Suprapubic skin (tissue), 4 donors: Measurements from ENCODE around the gene CDC20. TPM values are rescaled to one million over a fixed set of nuclear protein-coding genes. Genes with fewer than 3 reads are reported as not detected.

ENCODE experiments used
- DNase-seq, 2 donors: peaks; one replicate each; pipeline ENCODE4 v3.0.0-alpha.2; 2019; ENCODE audit warnings: low spot score in 2 of 2
- H3K27ac ChIP-seq: fragments of 200-600 bp; sonication (generic); one replicate; pipeline ENCODE4 v1.5.1; 2019
- H3K27me3 ChIP-seq: fragments of 200-600 bp; sonication (generic); one replicate; pipeline ENCODE4 v1.5.1; 2019
- H3K36me3 ChIP-seq: fragments of 200-600 bp; sonication (generic); one replicate; pipeline ENCODE4 v1.5.1; 2019
- H3K4me1 ChIP-seq: fragments of 200-600 bp; sonication (generic); one replicate; pipeline ENCODE4 v1.5.1; 2019
- H3K4me3 ChIP-seq: fragments of 200-600 bp; sonication (generic); one replicate; pipeline ENCODE4 v1.5.1; 2019; ENCODE audit warnings: mild to moderate bottlenecking
- H3K9me3 ChIP-seq: fragments of 200-600 bp; sonication (generic); one replicate; pipeline ENCODE4 v1.5.1; 2019
- CTCF ChIP-seq, 2 donors: fragments of 200-600 bp in 1 of 2; fragments of 450-650 bp in 1 of 2; sonication (generic) in 1 of 2; IDR thresholded peaks; one replicate each; pipeline ENCODE4 v1.5.1; 2016 to 2019; ENCODE audit warnings: antibody characterized with exemption in 2 of 2, mild to moderate bottlenecking in 1 of 2, moderate library complexity in 1 of 2
- EP300 ChIP-seq: sonication (generic); formaldehyde crosslinking; IDR thresholded peaks from one replicate; pipeline ENCODE4 v1.6.1; 2017; ENCODE audit warnings: antibody characterized with exemption
- POLR2A ChIP-seq, 2 donors: fragments of 450-650 bp; IDR thresholded peaks; one replicate each; pipeline ENCODE4 v1.6.1; 2017; ENCODE audit warnings: antibody characterized with exemption in 2 of 2, mild to moderate bottlenecking in 2 of 2, moderate library complexity in 2 of 2
- POLR2AphosphoS5 ChIP-seq, 3 donors: sonication (generic); formaldehyde crosslinking; IDR thresholded peaks; one replicate each; pipeline ENCODE4 v1.6.1; 2017; ENCODE audit warnings: antibody characterized with exemption in 3 of 3
- WGBS: methylation state at CpG from one replicate; pipeline ENCODE4 v1.1.5; 2018; 5-methylcytosine and 5-hydroxymethylcytosine counted together
- total RNA-seq, 4 donors: library from RNA; depleted of rRNA; stranded (reverse); fragments of >200 nt; gene quantifications; one replicate each; pipeline ENCODE4 v1.1.0, GENCODE V29; 2016

The CDC20 gene
- total RNA-seq, 4 donors from 2014 or later: 5.8 to 11.6 (median 7.8) TPM

DNA sequence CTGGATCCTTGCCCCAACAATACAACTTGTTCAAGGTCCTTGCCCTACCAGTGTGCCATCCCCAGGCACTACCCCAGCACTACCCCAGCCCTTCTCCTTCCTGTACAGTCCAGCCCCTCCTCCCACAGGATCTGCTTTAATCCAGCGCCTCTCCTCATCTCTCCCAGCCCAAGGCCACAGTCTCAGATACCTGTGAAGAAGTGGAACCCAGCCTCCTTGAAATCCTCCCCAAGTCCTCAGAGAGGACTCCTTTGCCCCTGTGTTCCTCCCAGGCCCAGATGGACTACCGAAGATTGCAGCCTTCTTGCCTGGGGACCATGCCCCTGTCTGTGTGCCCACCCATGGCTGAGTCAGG lies 6.5 kb upstream of the CDC20 start:
- DNase-seq: no peak
- H3K9me3 ChIP-seq: no peaks in the 10 kb centered on the region
- no peaks in the 10 kb centered on the region for H3K27me3 ChIP-seq
- peaks cover 22% of the 10 kb centered on the region for H3K4me1 ChIP-seq
- no peak for TF ChIP-seq POLR2AphosphoS5 (IDR thresholded peaks at IDR 0.05)
- no peak for TF ChIP-seq POLR2A (IDR thresholded peaks at IDR 0.05)
- TF ChIP-seq EP300: no peak
- no peak for TF ChIP-seq CTCF (IDR thresholded peaks at IDR 0.05)
- H3K4me3 ChIP-seq: no peak overlapping the region
- H3K36me3 ChIP-seq: no peaks in the 10 kb centered on the region
- no peak overlapping the region for H3K27ac ChIP-seq
- 71% methylated on average over 1 of the region's 2 CpGs for WGBS

DNA sequence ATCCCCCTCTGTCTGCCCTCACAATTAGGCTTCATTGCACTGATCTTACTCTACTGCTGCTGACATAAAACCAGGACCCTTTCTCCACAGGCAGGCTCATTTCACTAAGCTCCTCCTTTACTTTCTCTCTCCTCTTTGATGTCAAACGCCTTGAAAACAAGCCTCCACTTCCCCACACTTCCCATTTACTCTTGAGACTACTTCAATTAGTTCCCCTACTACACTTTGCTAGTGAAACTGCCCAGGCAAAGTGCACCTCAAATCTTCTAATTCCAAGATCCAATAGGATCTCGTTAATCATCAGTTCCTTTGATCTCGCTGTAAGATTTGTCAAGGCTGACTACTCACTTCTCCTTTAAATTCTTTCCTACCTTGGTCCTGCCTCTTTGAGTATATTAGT lies 5.9 kb upstream of the CDC20 start:
- no peak overlapping the region for H3K27ac ChIP-seq
- no peak overlapping the region for H3K4me3 ChIP-seq
- no peaks in the 10 kb centered on the region for H3K9me3 ChIP-seq
- peaks cover 25% of the 10 kb centered on the region for H3K4me1 ChIP-seq
- H3K36me3 ChIP-seq: no peaks in the 10 kb centered on the region
- 64% methylated on average over 3 of the region's 3 CpGs for WGBS
- TF ChIP-seq EP300: no peak
- no peak for TF ChIP-seq POLR2AphosphoS5 (IDR thresholded peaks at IDR 0.05)
- TF ChIP-seq POLR2A (IDR thresholded peaks at IDR 0.05): no peak
- no peak for TF ChIP-seq CTCF (IDR thresholded peaks at IDR 0.05)
- no peak for DNase-seq
- H3K27me3 ChIP-seq: no peaks in the 10 kb centered on the region

DNA sequence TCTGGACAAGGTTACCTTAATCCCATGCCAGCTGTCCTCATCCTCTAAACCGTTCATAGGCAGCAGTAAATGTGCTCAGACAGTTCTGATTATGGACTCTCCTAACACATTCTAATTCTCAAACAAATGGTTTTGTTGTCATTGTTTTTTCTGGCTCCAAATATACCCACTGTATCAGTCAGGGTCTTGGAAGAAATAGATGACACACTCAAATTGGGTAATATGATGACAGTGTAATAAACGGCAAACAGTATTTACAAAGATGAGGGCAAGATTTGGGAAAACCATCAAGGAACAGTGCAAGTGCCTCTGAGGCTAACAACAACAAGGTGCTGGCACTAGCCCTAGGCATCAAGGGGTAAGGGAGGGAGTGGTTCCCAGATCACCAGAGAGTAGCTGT lies 4.3 kb upstream of the CDC20 start:
- no peaks in the 10 kb centered on the region for H3K9me3 ChIP-seq
- TF ChIP-seq POLR2AphosphoS5 (IDR thresholded peaks at IDR 0.05) (no peak), CTCF (IDR thresholded peaks at IDR 0.05) (no peak), POLR2A (IDR thresholded peaks at IDR 0.05) (no peak), EP300 (no peak)
- 74% methylated on average over 2 of the region's 2 CpGs for WGBS
- DNase-seq: no peak
- H3K4me1 ChIP-seq: peaks cover 19% of the 10 kb centered on the region
- no peaks in the 10 kb centered on the region for H3K27me3 ChIP-seq
- no peak overlapping the region for H3K4me3 ChIP-seq
- H3K36me3 ChIP-seq: no peaks in the 10 kb centered on the region
- no peak overlapping the region for H3K27ac ChIP-seq

- DNase-seq: no peak
- Histone ChIP-seq H3K9me3 (no peaks in the 10 kb centered on the region), H3K4me3 (no peak overlapping the region), H3K27me3 (no peaks in the 10 kb centered on the region), H3K27ac (no peak overlapping the region), H3K36me3 (no peaks in the 10 kb centered on the region), H3K4me1 (peaks cover 16% of the 10 kb centered on the region)
- TF ChIP-seq POLR2A (IDR thresholded peaks at IDR 0.05) (no peak), POLR2AphosphoS5 (IDR thresholded peaks at IDR 0.05) (no peak), EP300 (no peak), CTCF (IDR thresholded peaks at IDR 0.05) (no peak)
- 97% methylated on average over 2 of the region's 2 CpGs for whole genome bisulfite sequencing
Observed at GRCh38 chr1:43354936-43355335, 3.8 kb upstream of the CDC20 start.

DNA sequence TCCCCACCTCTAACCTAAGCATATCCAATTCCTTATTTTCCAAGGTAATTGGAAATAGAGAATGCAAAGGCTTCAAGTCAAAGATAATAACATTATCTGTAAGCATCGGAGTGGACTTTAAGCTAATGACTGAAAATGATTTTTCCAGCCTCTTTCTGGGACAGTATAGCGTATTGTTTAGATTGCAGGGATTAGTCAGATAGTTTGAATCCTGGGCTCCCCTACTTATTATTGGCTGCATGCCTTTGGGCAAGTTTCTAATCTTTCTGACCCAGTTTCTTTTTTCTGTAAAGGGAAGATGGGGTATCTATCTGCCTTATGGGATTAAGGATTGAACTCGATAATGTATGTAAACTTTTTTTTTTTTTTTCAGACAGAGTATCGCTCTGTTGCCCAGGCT lies 1.5 kb upstream of the CDC20 start:
- no peak overlapping the region for H3K27ac ChIP-seq
- H3K36me3 ChIP-seq: peaks cover 19% of the 10 kb centered on the region
- H3K4me1 ChIP-seq: peaks cover 14% of the 10 kb centered on the region
- no peak for DNase-seq
- H3K4me3 ChIP-seq: no peak overlapping the region
- WGBS: 93% methylated on average over 4 of the region's 4 CpGs
- TF ChIP-seq POLR2AphosphoS5 (IDR thresholded peaks at IDR 0.05): no peak
- TF ChIP-seq EP300: no peak
- no peak for TF ChIP-seq POLR2A (IDR thresholded peaks at IDR 0.05)
- TF ChIP-seq CTCF (IDR thresholded peaks at IDR 0.05): no peak
- no peaks in the 10 kb centered on the region for H3K9me3 ChIP-seq
- no peaks in the 10 kb centered on the region for H3K27me3 ChIP-seq
